Suprapubic skin (tissue), 3 donors: ENCODE results near the gene VWF.

ENCODE experiments used
- CTCF ChIP-seq, 2 donors: fragments of 200-600 bp in 1 of 2; fragments of 450-650 bp in 1 of 2; sonication (generic) in 1 of 2; IDR thresholded peaks; one replicate each; pipeline ENCODE4 v1.5.1; 2016 to 2019; ENCODE audit warnings: antibody characterized with exemption in 2 of 2, mild to moderate bottlenecking in 1 of 2, moderate library complexity in 1 of 2
- POLR2A ChIP-seq, 2 donors: fragments of 450-650 bp; IDR thresholded peaks; one replicate each; pipeline ENCODE4 v1.6.1; 2017; ENCODE audit warnings: antibody characterized with exemption in 2 of 2, mild to moderate bottlenecking in 2 of 2, moderate library complexity in 2 of 2

- no peak for TF ChIP-seq CTCF (IDR thresholded peaks at IDR 0.05)
- no peak for TF ChIP-seq POLR2A (IDR thresholded peaks at IDR 0.05)
These were observed 57.8 kb downstream of the VWF start for GRCh38 chr12:6066651-6067050.
